ENCODE data around the gene TMEM245.
"Not testable (repeated sequence)": the region's sequence is repeated elsewhere in the genome, so short reads cannot be mapped to it uniquely, and the experiment has no call there.

Gene TMEM245

GRCh38 chr9:108983885-108984284 is 135.9 kb downstream of the TMEM245 start:
- H3K4me1 ChIP-seq (ENCODE audit: control extremely low read depth in 1 of 4, control insufficient read depth in 4 of 4, insufficient read depth in 4 of 4, low read length in 3 of 4) = no peaks in the 10 kb centered on the region
- no peak for DNase-seq
- no peaks in the 10 kb centered on the region for H3K27me3 ChIP-seq (replicated peaks in 2 of 5; ENCODE audit: control insufficient read depth in 4 of 5, insufficient read depth in 5 of 5, low read length in 4 of 5)
- H3K36me3 ChIP-seq (ENCODE audit: control insufficient read depth in 4 of 4, insufficient read depth in 4 of 4, low read length in 3 of 4) = peaks cover 0 to 25% (median 5%) of the 10 kb centered on the region in 4 experiments
- no peak overlapping the region for H3K27ac ChIP-seq (ENCODE audit: insufficient read depth in 1 of 2, low read depth in 1 of 2, low read length in 2 of 2, poor library complexity in 1 of 2, severe bottlenecking in 2 of 2)
- POLR2A ChIA-PET = no interaction called here
- H3K9me3 ChIP-seq (ENCODE audit: control extremely low read depth in 1 of 5, control insufficient read depth in 4 of 5, insufficient read depth in 2 of 5, low read depth in 1 of 5, low read length in 4 of 5) = no peaks in the 10 kb centered on the region
- CTCF ChIA-PET = interaction anchor here (0.6 kb wide), 1 partner anchor 1835 kb away, joined by 3 read pairs; no protein-coding TSS in a partner anchor
- H3K4me3 ChIP-seq (ENCODE audit: control insufficient read depth in 1 of 7, extremely low read depth in 1 of 7, insufficient read depth in 4 of 7, low read depth in 2 of 7, low read length in 6 of 7) = no peak overlapping the region

GRCh38 chr9:108980893-108981292 is 138.9 kb downstream of the TMEM245 start:
- ChIA-PET POLR2A (no interaction called here), CTCF (no interaction called here)
- no peak overlapping the region for H3K4me3 ChIP-seq (ENCODE audit: control insufficient read depth in 1 of 7, extremely low read depth in 1 of 7, insufficient read depth in 4 of 7, low read depth in 2 of 7, low read length in 6 of 7)
- no peak overlapping the region for H3K27ac ChIP-seq (ENCODE audit: insufficient read depth in 1 of 2, low read depth in 1 of 2, low read length in 2 of 2, poor library complexity in 1 of 2, severe bottlenecking in 2 of 2)
- no peaks in the 10 kb centered on the region for H3K9me3 ChIP-seq (ENCODE audit: control extremely low read depth in 1 of 5, control insufficient read depth in 4 of 5, insufficient read depth in 2 of 5, low read depth in 1 of 5, low read length in 4 of 5)
- H3K4me1 ChIP-seq (ENCODE audit: control extremely low read depth in 1 of 4, control insufficient read depth in 4 of 4, insufficient read depth in 4 of 4, low read length in 3 of 4) = peaks cover 0 to 3% (median under 1%) of the 10 kb centered on the region in 4 experiments
- no peaks in the 10 kb centered on the region for H3K27me3 ChIP-seq (replicated peaks in 2 of 5; ENCODE audit: control insufficient read depth in 4 of 5, insufficient read depth in 5 of 5, low read length in 4 of 5)
- no peak for DNase-seq
- WGBS (ENCODE audit: insufficient coverage) = 100% methylated on average over 2 of the region's 2 CpGs
- peaks cover 0 to 22% (median 5%) of the 10 kb centered on the region in 4 experiments for H3K36me3 ChIP-seq (ENCODE audit: control insufficient read depth in 4 of 4, insufficient read depth in 4 of 4, low read length in 3 of 4)

GRCh38 chr9:108978205-108978604 is 141.5 kb downstream of the TMEM245 start:
- ChIA-PET POLR2A (no interaction called here), CTCF (no interaction called here)
- peak in 1 of 3 donors; percentile 16 for DNase-seq
- Histone ChIP-seq H3K9me3 (ENCODE audit: control extremely low read depth in 1 of 5, control insufficient read depth in 4 of 5, insufficient read depth in 2 of 5, low read depth in 1 of 5, low read length in 4 of 5) (no peaks in the 10 kb centered on the region), H3K27ac (ENCODE audit: insufficient read depth in 1 of 2, low read depth in 1 of 2, low read length in 2 of 2, poor library complexity in 1 of 2, severe bottlenecking in 2 of 2) (no peak overlapping the region), H3K27me3 (replicated peaks in 2 of 5; ENCODE audit: control insufficient read depth in 4 of 5, insufficient read depth in 5 of 5, low read length in 4 of 5) (no peaks in the 10 kb centered on the region), H3K4me3 (ENCODE audit: control insufficient read depth in 1 of 7, extremely low read depth in 1 of 7, insufficient read depth in 4 of 7, low read depth in 2 of 7, low read length in 6 of 7) (no peak overlapping the region), H3K36me3 (ENCODE audit: control insufficient read depth in 4 of 4, insufficient read depth in 4 of 4, low read length in 3 of 4) (peaks cover 0 to 22% (median 5%) of the 10 kb centered on the region in 4 experiments), H3K4me1 (ENCODE audit: control extremely low read depth in 1 of 4, control insufficient read depth in 4 of 4, insufficient read depth in 4 of 4, low read length in 3 of 4) (peaks cover 0 to 3% (median under 1%) of the 10 kb centered on the region in 4 experiments)
- WGBS (ENCODE audit: insufficient coverage) = 0% methylated on average over 1 of the region's 1 CpG

GRCh38 chr9:108973895-108974294 is 145.9 kb downstream of the TMEM245 start:
- Histone ChIP-seq H3K36me3 (ENCODE audit: control insufficient read depth in 4 of 4, insufficient read depth in 4 of 4, low read length in 3 of 4) (peaks cover 0 to 16% (median 1%) of the 10 kb centered on the region in 4 experiments), H3K27ac (ENCODE audit: insufficient read depth in 1 of 2, low read depth in 1 of 2, low read length in 2 of 2, poor library complexity in 1 of 2, severe bottlenecking in 2 of 2) (no peak overlapping the region), H3K27me3 (replicated peaks in 2 of 5; ENCODE audit: control insufficient read depth in 4 of 5, insufficient read depth in 5 of 5, low read length in 4 of 5) (no peaks in the 10 kb centered on the region), H3K4me1 (ENCODE audit: control extremely low read depth in 1 of 4, control insufficient read depth in 4 of 4, insufficient read depth in 4 of 4, low read length in 3 of 4) (peaks cover 0 to 3% (median under 1%) of the 10 kb centered on the region in 4 experiments), H3K4me3 (ENCODE audit: control insufficient read depth in 1 of 7, extremely low read depth in 1 of 7, insufficient read depth in 4 of 7, low read depth in 2 of 7, low read length in 6 of 7) (no peak overlapping the region), H3K9me3 (ENCODE audit: control extremely low read depth in 1 of 5, control insufficient read depth in 4 of 5, insufficient read depth in 2 of 5, low read depth in 1 of 5, low read length in 4 of 5) (peaks cover 0 to 6% (median 3%) of the 10 kb centered on the region in 5 experiments)
- POLR2A ChIA-PET = no interaction called here
- CTCF ChIA-PET = interaction anchor here (0.6 to 1.4 kb wide), 2 partner anchors 20 to 1317 kb away, joined by 3 read pairs; no protein-coding TSS in a partner anchor
- 100% methylated on average over 2 of the region's 5 CpGs for WGBS (ENCODE audit: insufficient coverage)
- DNase-seq = no peak

GRCh38 chr9:108972626-108973209 is 147.0 kb downstream of the TMEM245 start:
- Histone ChIP-seq H3K36me3 (ENCODE audit: control insufficient read depth in 4 of 4, insufficient read depth in 4 of 4, low read length in 3 of 4) (peaks cover 0 to 13% (median 1%) of the 10 kb centered on the region in 4 experiments), H3K27ac (ENCODE audit: insufficient read depth in 1 of 2, low read depth in 1 of 2, low read length in 2 of 2, poor library complexity in 1 of 2, severe bottlenecking in 2 of 2) (no peak overlapping the region), H3K4me1 (ENCODE audit: control extremely low read depth in 1 of 4, control insufficient read depth in 4 of 4, insufficient read depth in 4 of 4, low read length in 3 of 4) (no peaks in the 10 kb centered on the region), H3K4me3 (ENCODE audit: control insufficient read depth in 1 of 7, extremely low read depth in 1 of 7, insufficient read depth in 4 of 7, low read depth in 2 of 7, low read length in 6 of 7) (no peak overlapping the region), H3K27me3 (replicated peaks in 2 of 5; ENCODE audit: control insufficient read depth in 4 of 5, insufficient read depth in 5 of 5, low read length in 4 of 5) (no peaks in the 10 kb centered on the region), H3K9me3 (ENCODE audit: control extremely low read depth in 1 of 5, control insufficient read depth in 4 of 5, insufficient read depth in 2 of 5, low read depth in 1 of 5, low read length in 4 of 5) (peaks cover 0 to 6% (median 3%) of the 10 kb centered on the region in 5 experiments)
- no CpG with 5 or more reads among the region's 2 CpGs for WGBS (ENCODE audit: insufficient coverage)
- POLR2A ChIA-PET = interaction anchor here (1.1 kb wide), 1 partner anchor 9 kb away, joined by 3 read pairs; no protein-coding TSS in a partner anchor
- DNase-seq = no peak
- CTCF ChIA-PET = interaction anchor here (1.0 kb wide), 1 partner anchor 10 kb away, joined by 3 read pairs; no protein-coding TSS in a partner anchor

GRCh38 chr9:108972186-108972585 is 147.6 kb downstream of the TMEM245 start:
- Histone ChIP-seq H3K27ac (ENCODE audit: insufficient read depth in 1 of 2, low read depth in 1 of 2, low read length in 2 of 2, poor library complexity in 1 of 2, severe bottlenecking in 2 of 2) (no peak overlapping the region), H3K9me3 (ENCODE audit: control extremely low read depth in 1 of 5, control insufficient read depth in 4 of 5, insufficient read depth in 2 of 5, low read depth in 1 of 5, low read length in 4 of 5) (peaks cover 0 to 6% (median 3%) of the 10 kb centered on the region in 5 experiments), H3K4me3 (ENCODE audit: control insufficient read depth in 1 of 7, extremely low read depth in 1 of 7, insufficient read depth in 4 of 7, low read depth in 2 of 7, low read length in 6 of 7) (no peak overlapping the region), H3K36me3 (ENCODE audit: control insufficient read depth in 4 of 4, insufficient read depth in 4 of 4, low read length in 3 of 4) (peaks cover 0 to 13% (median 1%) of the 10 kb centered on the region in 4 experiments), H3K27me3 (replicated peaks in 2 of 5; ENCODE audit: control insufficient read depth in 4 of 5, insufficient read depth in 5 of 5, low read length in 4 of 5) (no peaks in the 10 kb centered on the region), H3K4me1 (ENCODE audit: control extremely low read depth in 1 of 4, control insufficient read depth in 4 of 4, insufficient read depth in 4 of 4, low read length in 3 of 4) (no peaks in the 10 kb centered on the region)
- ChIA-PET CTCF (interaction anchor here (1.0 kb wide), 1 partner anchor 9 kb away, joined by 3 read pairs; no protein-coding TSS in a partner anchor), POLR2A (interaction anchor here (1.1 kb wide), 1 partner anchor 9 kb away, joined by 3 read pairs; no protein-coding TSS in a partner anchor)
- no peak for DNase-seq
- 100% methylated on average over 3 of the region's 3 CpGs for WGBS (ENCODE audit: insufficient coverage)

GRCh38 chr9:108971392-108971791 is 148.4 kb downstream of the TMEM245 start:
- H3K9me3 ChIP-seq (ENCODE audit: control extremely low read depth in 1 of 5, control insufficient read depth in 4 of 5, insufficient read depth in 2 of 5, low read depth in 1 of 5, low read length in 4 of 5); POLR2A ChIA-PET; H3K4me1 ChIP-seq (ENCODE audit: control extremely low read depth in 1 of 4, control insufficient read depth in 4 of 4, insufficient read depth in 4 of 4, low read length in 3 of 4); H3K27ac ChIP-seq (ENCODE audit: insufficient read depth in 1 of 2, low read depth in 1 of 2, low read length in 2 of 2, poor library complexity in 1 of 2, severe bottlenecking in 2 of 2); H3K4me3 ChIP-seq (ENCODE audit: control insufficient read depth in 1 of 7, extremely low read depth in 1 of 7, insufficient read depth in 4 of 7, low read depth in 2 of 7, low read length in 6 of 7); H3K27me3 ChIP-seq (replicated peaks in 2 of 5; ENCODE audit: control insufficient read depth in 4 of 5, insufficient read depth in 5 of 5, low read length in 4 of 5): not testable (repeated sequence)
- DNase-seq = peak in 1 of 3 donors; percentile 12
- H3K36me3 ChIP-seq (ENCODE audit: control insufficient read depth in 4 of 4, insufficient read depth in 4 of 4, low read length in 3 of 4) = peaks cover 0 to 17% (median 1%) of the 10 kb centered on the region in 4 experiments
- WGBS (ENCODE audit: insufficient coverage) = no CpG with 5 or more reads among the region's 2 CpGs
- CTCF ChIA-PET = interaction anchor here (0.9 kb wide), 1 partner anchor 21 kb away, joined by 3 read pairs; no protein-coding TSS in a partner anchor
